ENCODE data around the gene ZNF496.

Gene ZNF496

GRCh38 chr1:247274605-247275256 lies 56.9 kb downstream of the ZNF496 start:
- WGBS (ENCODE audit: extremely low coverage, insufficient coverage, low lambda C conversion rate), result no CpG with 5 or more reads among the region's 3 CpGs
- no peak for DNase-seq
- no peaks in the 10 kb centered on the region for H3K4me1 ChIP-seq (ENCODE audit: control insufficient read depth, low read depth, low read length)
- H3K27ac ChIP-seq (ENCODE audit: low read depth, low read length), result no peak overlapping the region
- H3K23ac ChIP-seq (ENCODE audit: low read length), result no peak overlapping the region
- H3K4me3 ChIP-seq (ENCODE audit: low read length), result no peak overlapping the region
- no peaks in the 10 kb centered on the region for H3K79me2 ChIP-seq (ENCODE audit: control insufficient read depth, insufficient read depth, low read length)
- H3K9ac ChIP-seq (ENCODE audit: low read length), result no peak overlapping the region
- no peak overlapping the region for H2BK15ac ChIP-seq (replicated peaks; ENCODE audit: low read depth)
- H2AK5ac ChIP-seq (ENCODE audit: low read length), result no peak overlapping the region
- H3K79me1 ChIP-seq (ENCODE audit: low read length), result no peaks in the 10 kb centered on the region
- H3K4me2 ChIP-seq (ENCODE audit: low read length), result no peak overlapping the region
- H3K36me3 ChIP-seq (ENCODE audit: control insufficient read depth, insufficient read depth, low read length), result no peaks in the 10 kb centered on the region
- H3K27me3 ChIP-seq (ENCODE audit: insufficient read depth, low read length, poor library complexity), result no peaks in the 10 kb centered on the region
- H3K18ac ChIP-seq (ENCODE audit: low read length), result no peak overlapping the region
- H2BK5ac ChIP-seq (ENCODE audit: low read length), result no peak overlapping the region
- no peak overlapping the region for H2BK120ac ChIP-seq (ENCODE audit: low read depth, low read length)
- H3K56ac ChIP-seq (ENCODE audit: low read length), result no peak overlapping the region
- H4K5ac ChIP-seq (ENCODE audit: low read length), result no peak overlapping the region
- no peak overlapping the region for H4K8ac ChIP-seq (ENCODE audit: low read depth, low read length)
- H3K4ac ChIP-seq (ENCODE audit: low read depth, low read length), result no peak overlapping the region

DNA sequence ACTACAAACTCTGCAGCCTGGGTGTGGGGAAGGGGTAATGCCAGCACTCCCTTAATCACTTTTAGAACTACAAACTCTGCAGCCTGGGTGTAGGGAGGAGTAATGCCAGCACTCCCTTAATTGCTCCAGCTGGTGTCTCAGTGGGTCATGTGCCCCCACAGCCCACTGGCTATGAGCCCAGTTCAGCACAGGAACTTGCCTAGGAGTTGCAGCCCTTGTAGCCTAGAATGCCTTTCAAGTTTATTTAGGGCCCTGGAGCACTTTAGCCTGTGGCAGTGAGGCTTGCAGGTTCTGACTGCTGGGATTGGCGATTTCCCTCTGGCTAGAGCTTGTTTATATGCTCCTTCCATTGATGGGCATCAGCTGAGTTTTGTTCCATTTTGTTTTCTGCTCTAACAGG lies 58.7 kb downstream of the ZNF496 start:
- no peak overlapping the region for H2BK5ac ChIP-seq (ENCODE audit: low read length)
- WGBS (ENCODE audit: extremely low coverage, insufficient coverage, low lambda C conversion rate), result no CpG with 5 or more reads among the region's 1 CpG
- H3K27me3 ChIP-seq (ENCODE audit: insufficient read depth, low read length, poor library complexity), result no peaks in the 10 kb centered on the region
- H3K79me1 ChIP-seq (ENCODE audit: low read length), result no peaks in the 10 kb centered on the region
- H3K9ac ChIP-seq (ENCODE audit: low read length), result no peak overlapping the region
- no peak overlapping the region for H3K18ac ChIP-seq (ENCODE audit: low read length)
- no peak for DNase-seq
- H3K4me3 ChIP-seq (ENCODE audit: low read length), result no peak overlapping the region
- H2BK15ac ChIP-seq (replicated peaks; ENCODE audit: low read depth), result no peak overlapping the region
- no peak overlapping the region for H2BK120ac ChIP-seq (ENCODE audit: low read depth, low read length)
- no peak overlapping the region for H2AK5ac ChIP-seq (ENCODE audit: low read length)
- no peak overlapping the region for H4K5ac ChIP-seq (ENCODE audit: low read length)
- no peaks in the 10 kb centered on the region for H3K4me1 ChIP-seq (ENCODE audit: control insufficient read depth, low read depth, low read length)
- no peaks in the 10 kb centered on the region for H3K79me2 ChIP-seq (ENCODE audit: control insufficient read depth, insufficient read depth, low read length)
- H3K27ac ChIP-seq (ENCODE audit: low read depth, low read length), result no peak overlapping the region
- H3K56ac ChIP-seq (ENCODE audit: low read length), result no peak overlapping the region
- H3K4me2 ChIP-seq (ENCODE audit: low read length), result no peak overlapping the region
- no peak overlapping the region for H3K23ac ChIP-seq (ENCODE audit: low read length)
- no peak overlapping the region for H4K8ac ChIP-seq (ENCODE audit: low read depth, low read length)
- no peaks in the 10 kb centered on the region for H3K36me3 ChIP-seq (ENCODE audit: control insufficient read depth, insufficient read depth, low read length)
- no peak overlapping the region for H3K4ac ChIP-seq (ENCODE audit: low read depth, low read length)

DNA sequence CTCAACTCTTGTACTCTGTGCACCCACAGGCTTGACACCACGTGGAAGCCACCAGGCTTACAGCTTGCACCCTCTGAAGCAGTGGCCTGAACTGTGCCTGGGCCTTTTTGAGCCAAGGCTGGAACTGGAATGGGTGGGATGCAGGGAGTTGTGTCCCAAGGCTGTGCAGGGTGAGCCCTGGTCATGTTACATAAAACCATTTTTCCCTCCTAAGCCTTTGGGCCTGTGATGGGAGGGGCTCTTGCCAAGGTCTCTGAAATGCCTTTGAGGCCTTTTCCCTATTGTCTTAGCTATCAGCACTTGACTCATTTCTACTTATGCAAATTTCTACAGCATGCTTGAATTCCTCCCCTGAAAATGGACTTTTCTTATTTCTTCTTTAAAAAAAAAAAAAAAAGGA lies 61.7 kb downstream of the ZNF496 start:
- Histone ChIP-seq H3K27me3 (ENCODE audit: insufficient read depth, low read length, poor library complexity) (no peaks in the 10 kb centered on the region), H4K8ac (ENCODE audit: low read depth, low read length) (no peak overlapping the region), H3K56ac (ENCODE audit: low read length) (no peak overlapping the region), H3K9ac (ENCODE audit: low read length) (no peak overlapping the region), H3K4me3 (ENCODE audit: low read length) (no peak overlapping the region), H3K18ac (ENCODE audit: low read length) (no peak overlapping the region), H3K4me2 (ENCODE audit: low read length) (no peak overlapping the region), H3K4me1 (ENCODE audit: control insufficient read depth, low read depth, low read length) (no peaks in the 10 kb centered on the region), H3K23ac (ENCODE audit: low read length) (no peak overlapping the region), H2AK5ac (ENCODE audit: low read length) (no peak overlapping the region), H3K36me3 (ENCODE audit: control insufficient read depth, insufficient read depth, low read length) (no peaks in the 10 kb centered on the region), H3K79me1 (ENCODE audit: low read length) (no peaks in the 10 kb centered on the region), H3K4ac (ENCODE audit: low read depth, low read length) (no peak overlapping the region), H3K27ac (ENCODE audit: low read depth, low read length) (no peak overlapping the region), H2BK120ac (ENCODE audit: low read depth, low read length) (no peak overlapping the region), H3K79me2 (ENCODE audit: control insufficient read depth, insufficient read depth, low read length) (no peaks in the 10 kb centered on the region), H2BK5ac (ENCODE audit: low read length) (no peak overlapping the region), H2BK15ac (replicated peaks; ENCODE audit: low read depth) (no peak overlapping the region), H4K5ac (ENCODE audit: low read length) (no peak overlapping the region)
- WGBS (ENCODE audit: extremely low coverage, insufficient coverage, low lambda C conversion rate), result no CpG with 5 or more reads among the region's 1 CpG
- DNase-seq, result no peak

DNA sequence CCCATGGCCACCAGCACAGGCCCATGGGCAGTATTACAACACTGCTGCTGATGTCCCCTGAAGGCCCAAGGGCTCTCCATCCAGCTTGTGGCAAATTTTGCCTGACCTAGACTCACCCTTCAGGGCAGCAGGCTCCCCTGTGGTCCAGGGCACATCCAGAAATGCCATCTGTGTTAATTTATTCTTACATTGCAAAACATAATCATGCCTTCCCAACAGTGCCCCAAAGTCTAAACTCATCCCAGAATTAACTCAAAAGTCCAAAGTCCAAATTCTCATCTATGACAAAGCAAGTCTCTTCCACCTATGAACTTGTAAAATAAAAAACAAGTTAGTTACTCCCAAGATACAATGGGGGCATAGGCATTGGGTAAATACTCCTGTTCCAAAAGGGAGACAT lies 62.5 kb downstream of the ZNF496 start:
- H3K23ac ChIP-seq (ENCODE audit: low read length), result no peak overlapping the region
- H4K8ac ChIP-seq (ENCODE audit: low read depth, low read length), result no peak overlapping the region
- no peak for DNase-seq
- no peak overlapping the region for H2BK120ac ChIP-seq (ENCODE audit: low read depth, low read length)
- H3K56ac ChIP-seq (ENCODE audit: low read length), result no peak overlapping the region
- H3K4me3 ChIP-seq (ENCODE audit: low read length), result no peak overlapping the region
- H3K18ac ChIP-seq (ENCODE audit: low read length), result no peak overlapping the region
- no peak overlapping the region for H2BK5ac ChIP-seq (ENCODE audit: low read length)
- no peaks in the 10 kb centered on the region for H3K79me2 ChIP-seq (ENCODE audit: control insufficient read depth, insufficient read depth, low read length)
- H2BK15ac ChIP-seq (replicated peaks; ENCODE audit: low read depth), result no peak overlapping the region
- H4K5ac ChIP-seq (ENCODE audit: low read length), result no peak overlapping the region
- no peak overlapping the region for H3K9ac ChIP-seq (ENCODE audit: low read length)
- H3K4me2 ChIP-seq (ENCODE audit: low read length), result no peak overlapping the region
- H3K79me1 ChIP-seq (ENCODE audit: low read length), result no peaks in the 10 kb centered on the region
- no peak overlapping the region for H3K27ac ChIP-seq (ENCODE audit: low read depth, low read length)
- no peak overlapping the region for H3K4ac ChIP-seq (ENCODE audit: low read depth, low read length)
- H3K36me3 ChIP-seq (ENCODE audit: control insufficient read depth, insufficient read depth, low read length), result no peaks in the 10 kb centered on the region
- H3K4me1 ChIP-seq (ENCODE audit: control insufficient read depth, low read depth, low read length), result no peaks in the 10 kb centered on the region
- no peaks in the 10 kb centered on the region for H3K27me3 ChIP-seq (ENCODE audit: insufficient read depth, low read length, poor library complexity)
- no peak overlapping the region for H2AK5ac ChIP-seq (ENCODE audit: low read length)

DNA sequence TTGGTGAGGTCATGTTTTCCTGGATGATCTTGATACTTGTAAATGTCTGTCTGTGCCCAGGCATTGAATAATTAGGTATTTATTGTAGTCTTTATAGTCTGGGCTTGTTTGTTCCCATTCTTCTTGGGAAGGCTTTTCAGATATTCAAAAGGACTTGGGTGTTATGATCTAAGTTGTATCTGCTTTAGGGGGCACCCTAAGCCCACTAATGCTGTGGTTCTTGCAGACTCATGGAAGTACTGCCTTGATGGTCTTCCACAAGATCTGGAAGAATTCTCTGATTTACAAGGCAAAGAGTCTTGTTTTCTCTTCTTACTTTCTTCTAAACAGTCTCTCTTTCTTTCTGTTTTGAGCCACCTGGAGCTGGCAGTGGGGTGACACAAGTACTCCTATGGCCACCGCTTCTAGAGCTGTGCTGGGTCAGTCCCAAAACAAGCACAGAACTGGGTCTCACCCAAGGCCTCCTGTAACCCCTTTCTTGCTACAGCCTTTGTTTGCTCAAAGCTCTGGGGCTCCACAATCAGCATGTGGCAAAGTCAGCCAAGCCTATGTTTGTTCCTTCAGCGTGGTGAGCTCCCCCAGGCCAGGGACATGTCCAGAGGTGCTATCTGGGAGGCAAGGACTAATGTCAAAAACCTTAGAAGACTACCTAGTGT lies 63.1 kb downstream of the ZNF496 start:
- Histone ChIP-seq H3K56ac (ENCODE audit: low read length) (no peak overlapping the region), H3K23ac (ENCODE audit: low read length) (no peak overlapping the region), H3K79me1 (ENCODE audit: low read length) (no peaks in the 10 kb centered on the region), H3K4me1 (ENCODE audit: control insufficient read depth, low read depth, low read length) (no peaks in the 10 kb centered on the region), H2BK5ac (ENCODE audit: low read length) (no peak overlapping the region), H3K79me2 (ENCODE audit: control insufficient read depth, insufficient read depth, low read length) (no peaks in the 10 kb centered on the region), H3K27ac (ENCODE audit: low read depth, low read length) (no peak overlapping the region), H3K36me3 (ENCODE audit: control insufficient read depth, insufficient read depth, low read length) (no peaks in the 10 kb centered on the region), H2BK120ac (ENCODE audit: low read depth, low read length) (no peak overlapping the region), H3K4ac (ENCODE audit: low read depth, low read length) (no peak overlapping the region), H3K18ac (ENCODE audit: low read length) (no peak overlapping the region), H2AK5ac (ENCODE audit: low read length) (no peak overlapping the region), H2BK15ac (replicated peaks; ENCODE audit: low read depth) (no peak overlapping the region), H3K9ac (ENCODE audit: low read length) (no peak overlapping the region), H3K27me3 (ENCODE audit: insufficient read depth, low read length, poor library complexity) (no peaks in the 10 kb centered on the region), H3K4me3 (ENCODE audit: low read length) (no peak overlapping the region), H4K5ac (ENCODE audit: low read length) (no peak overlapping the region), H3K4me2 (ENCODE audit: low read length) (no peak overlapping the region), H4K8ac (ENCODE audit: low read depth, low read length) (no peak overlapping the region)
- peak; percentile 50 for DNase-seq
- no CpG with 5 or more reads among the region's 2 CpGs for WGBS (ENCODE audit: extremely low coverage, insufficient coverage, low lambda C conversion rate)

DNA sequence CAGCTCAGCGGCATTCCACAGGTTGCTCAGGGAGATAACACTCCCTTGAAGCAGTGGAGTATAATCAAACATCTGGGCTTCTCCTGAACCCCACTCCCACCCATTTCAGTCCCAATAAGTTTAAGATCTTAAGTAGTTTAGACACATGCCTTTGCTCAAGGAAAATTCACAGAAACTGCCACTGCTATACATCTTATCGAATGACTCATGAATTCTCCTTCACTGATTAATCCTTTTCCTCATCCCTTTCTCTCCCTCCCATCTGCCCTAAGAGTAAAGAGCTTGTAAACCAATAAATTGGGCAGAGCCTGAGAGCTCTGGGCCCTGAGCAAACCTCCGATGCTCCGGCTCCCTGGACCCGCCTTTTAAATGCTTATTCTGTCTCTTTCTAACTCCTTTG lies 65.6 kb downstream of the ZNF496 start:
- H3K4ac ChIP-seq (ENCODE audit: low read depth, low read length), result no peak overlapping the region
- no peak overlapping the region for H3K23ac ChIP-seq (ENCODE audit: low read length)
- H3K4me2 ChIP-seq (ENCODE audit: low read length), result no peak overlapping the region
- H3K4me3 ChIP-seq (ENCODE audit: low read length), result no peak overlapping the region
- H4K5ac ChIP-seq (ENCODE audit: low read length), result no peak overlapping the region
- H3K79me2 ChIP-seq (ENCODE audit: control insufficient read depth, insufficient read depth, low read length), result no peaks in the 10 kb centered on the region
- WGBS (ENCODE audit: extremely low coverage, insufficient coverage, low lambda C conversion rate), result no CpG with 5 or more reads among the region's 5 CpGs
- no peak overlapping the region for H2BK120ac ChIP-seq (ENCODE audit: low read depth, low read length)
- no peak overlapping the region for H3K9ac ChIP-seq (ENCODE audit: low read length)
- no peak overlapping the region for H3K56ac ChIP-seq (ENCODE audit: low read length)
- H3K4me1 ChIP-seq (ENCODE audit: control insufficient read depth, low read depth, low read length), result no peaks in the 10 kb centered on the region
- H3K79me1 ChIP-seq (ENCODE audit: low read length), result no peaks in the 10 kb centered on the region
- no peak overlapping the region for H3K18ac ChIP-seq (ENCODE audit: low read length)
- H2AK5ac ChIP-seq (ENCODE audit: low read length), result no peak overlapping the region
- no peak for DNase-seq
- no peaks in the 10 kb centered on the region for H3K27me3 ChIP-seq (ENCODE audit: insufficient read depth, low read length, poor library complexity)
- H2BK5ac ChIP-seq (ENCODE audit: low read length), result no peak overlapping the region
- no peak overlapping the region for H2BK15ac ChIP-seq (replicated peaks; ENCODE audit: low read depth)
- no peak overlapping the region for H3K27ac ChIP-seq (ENCODE audit: low read depth, low read length)
- H3K36me3 ChIP-seq (ENCODE audit: control insufficient read depth, insufficient read depth, low read length), result no peaks in the 10 kb centered on the region
- no peak overlapping the region for H4K8ac ChIP-seq (ENCODE audit: low read depth, low read length)

Measured in mesendoderm (in vitro differentiated cells).